Breast epithelium (tissue), 3 donors: Measurements from ENCODE around the gene RASL12.

Experiments
- CTCF ChIP-seq, 3 donors: fragments of 450-650 bp; IDR thresholded peaks; one replicate each; pipeline ENCODE4 v1.5.1; 2016 to 2017; ENCODE audit warnings: antibody characterized with exemption in 3 of 3, mild to moderate bottlenecking in 3 of 3, moderate library complexity in 3 of 3
- POLR2A ChIP-seq: fragments of 450-650 bp; IDR thresholded peaks from one replicate; pipeline ENCODE4 v1.6.1; 2016; ENCODE audit warnings: antibody characterized with exemption, mild to moderate bottlenecking, moderate library complexity
- POLR2AphosphoS5 ChIP-seq, 3 donors: sonication (generic); formaldehyde crosslinking; IDR thresholded peaks; one replicate each; pipeline ENCODE4 v1.6.1; 2017; ENCODE audit warnings: antibody characterized with exemption in 3 of 3

- TF ChIP-seq CTCF (IDR thresholded peaks at IDR 0.05) (no peak), POLR2A (no peak), POLR2AphosphoS5 (IDR thresholded peaks at IDR 0.05) (no peak)
Observed at GRCh38 chr15:65056868-65057548, 10.8 kb downstream of the RASL12 start.
